GM19467 (cell line): ENCODE data around the gene FRRS1L.

Source experiments
- ATAC-seq: cut with Tn5 transposase; IDR thresholded peaks from one replicate; pipeline ENCODE4 v1.9.1; 2021; ENCODE audit warnings: mild to moderate bottlenecking, moderate library complexity; ENCODE audit not compliant: unreplicated experiment

Gene FRRS1L

DNA sequence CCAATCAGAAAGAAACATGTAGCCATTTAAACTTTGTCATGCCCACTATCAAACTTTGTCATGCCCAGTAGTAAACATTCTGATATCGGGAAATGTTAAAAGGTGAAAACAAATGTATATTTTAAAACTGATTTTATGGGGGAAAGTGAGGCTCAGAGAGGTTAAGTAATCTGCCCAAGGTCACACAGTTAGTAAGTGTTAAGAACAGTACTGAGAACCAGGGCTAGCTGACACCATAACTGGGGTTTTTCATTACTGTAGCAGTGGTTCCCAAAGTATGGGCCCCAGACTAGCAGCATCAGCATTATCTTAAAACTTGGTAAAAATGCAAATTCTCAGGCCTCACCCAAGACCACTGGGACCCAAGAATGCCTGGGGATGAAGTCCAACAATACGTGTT, 9.9 kb upstream of the FRRS1L start:
- ATAC-seq: no peak

DNA sequence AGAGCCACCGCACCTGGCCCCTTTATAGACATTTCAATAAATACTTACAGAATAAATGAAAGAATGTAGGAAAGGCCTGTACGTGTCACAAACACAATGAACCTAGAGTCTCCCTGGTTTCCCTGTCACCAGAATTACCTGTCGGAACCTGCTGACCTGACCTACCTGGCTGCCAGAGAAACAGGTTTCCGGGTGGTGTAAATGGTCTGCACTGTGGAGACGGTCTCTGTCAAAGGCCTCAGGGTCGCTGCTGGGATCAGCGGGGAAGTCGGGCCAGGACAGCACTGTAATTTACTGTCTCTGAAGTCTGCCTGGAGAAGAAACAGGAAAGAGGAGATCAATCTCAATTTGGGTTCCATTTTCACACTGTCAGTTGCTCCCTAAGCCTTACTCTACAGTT, 9.3 kb upstream of the FRRS1L start:
- ATAC-seq: no peak

DNA sequence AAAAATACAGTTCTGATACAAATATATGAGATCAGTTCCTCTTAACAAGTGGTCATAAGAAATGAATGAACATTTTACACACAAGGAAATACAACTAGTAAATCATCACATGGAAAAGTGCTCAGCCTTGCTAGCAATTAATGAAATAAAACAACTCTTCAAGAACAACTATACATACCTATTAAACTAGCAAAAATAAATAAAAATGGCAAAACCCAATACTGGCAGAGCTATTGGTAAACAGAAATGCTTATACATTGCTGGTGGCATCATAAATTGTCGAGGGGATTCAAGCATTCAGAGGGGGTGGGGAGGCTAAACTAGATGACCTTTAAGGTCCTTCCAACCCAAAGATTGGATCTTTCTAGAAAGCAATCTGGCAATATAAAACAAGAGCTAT, 5.9 kb upstream of the FRRS1L start:
- ATAC-seq: no peak

DNA sequence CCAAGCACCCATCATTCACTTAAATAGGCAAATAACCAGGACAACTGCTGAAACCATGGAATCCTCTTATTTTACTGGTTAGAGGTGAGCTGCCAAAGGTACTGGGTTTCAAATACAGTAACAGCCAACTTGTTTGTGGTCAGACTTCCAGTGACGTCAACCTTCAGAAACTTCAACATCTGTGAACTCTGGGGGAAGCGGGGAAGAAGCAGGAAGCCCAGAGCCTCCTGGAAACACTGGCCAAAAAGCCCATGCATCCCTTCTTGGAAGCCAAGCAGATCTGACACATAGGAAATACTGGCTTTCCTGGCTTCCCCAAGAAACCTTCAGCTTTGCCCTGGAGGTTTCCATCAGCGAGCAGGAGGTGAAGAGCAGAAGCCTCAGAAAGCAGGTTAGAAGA, 4.9 kb upstream of the FRRS1L start:
- no peak for ATAC-seq

DNA sequence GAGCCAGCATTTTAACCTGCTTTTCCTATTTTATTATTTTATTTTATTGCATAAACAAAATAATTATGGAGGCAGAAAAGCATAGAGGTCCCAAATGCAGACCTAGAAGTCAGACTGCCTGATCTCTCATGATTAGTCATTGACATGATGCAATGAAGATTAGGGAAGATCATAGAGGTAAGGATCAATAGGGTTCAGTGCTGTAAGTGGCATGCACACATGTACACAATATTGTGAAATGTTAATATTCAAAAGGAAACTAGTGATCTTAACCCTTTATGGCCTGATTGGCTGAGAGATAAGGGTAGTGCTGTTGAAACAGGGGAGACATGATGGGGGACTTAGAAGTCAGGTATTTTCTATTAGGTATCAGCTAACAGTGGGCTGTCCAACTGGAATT, 1.1 kb upstream of the FRRS1L start:
- ATAC-seq: no peak

DNA sequence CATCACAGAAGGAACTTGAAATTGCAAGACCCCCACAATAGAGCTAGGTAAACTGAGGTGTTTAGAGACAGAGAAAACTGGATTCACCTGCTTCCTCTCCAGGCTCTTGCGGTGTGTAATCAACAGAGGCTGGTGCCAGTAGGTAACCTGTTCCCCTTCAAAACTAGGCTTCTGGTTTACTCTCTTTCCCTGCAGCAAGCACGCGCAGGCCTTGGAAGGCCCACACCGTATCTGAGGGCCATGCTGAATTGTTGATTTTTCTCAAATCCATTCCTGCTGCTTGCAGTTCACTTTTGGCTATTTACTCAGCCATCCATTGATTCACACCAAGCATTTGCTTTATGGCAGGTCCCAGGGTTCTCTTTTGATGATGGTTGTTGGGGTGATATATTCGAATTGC, 667 bp upstream of the FRRS1L start:
- ATAC-seq: no peak

DNA sequence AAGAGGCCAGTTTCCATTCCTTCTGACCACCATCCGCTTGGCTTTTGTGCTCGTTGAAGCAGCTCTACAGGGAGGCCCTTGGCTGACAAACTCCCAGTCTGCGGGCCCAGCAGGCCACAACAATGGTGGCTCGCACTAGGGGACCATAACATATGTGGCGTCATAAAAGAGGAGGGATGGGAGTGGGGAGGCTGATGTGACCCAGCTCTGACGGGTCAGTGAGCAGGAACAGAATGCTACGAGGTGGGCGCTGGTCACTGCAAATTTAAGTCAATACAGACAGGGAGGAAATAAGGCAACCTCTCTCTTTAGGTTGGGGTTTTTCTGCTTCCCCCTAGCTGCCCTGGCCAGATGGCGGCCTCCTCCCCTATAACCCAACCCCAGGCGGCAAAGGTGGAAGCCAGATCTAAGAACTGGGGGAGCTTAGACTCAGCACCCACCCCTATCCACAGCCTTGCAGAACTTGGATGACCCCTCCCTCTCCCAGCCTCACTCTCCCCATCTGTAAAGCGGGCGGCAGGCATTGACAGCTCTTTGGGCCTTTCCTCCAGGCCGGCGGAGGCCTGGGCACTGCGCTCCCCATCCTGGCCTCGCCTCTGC, 778 bp downstream of the FRRS1L start:
- ATAC-seq: no peak

DNA sequence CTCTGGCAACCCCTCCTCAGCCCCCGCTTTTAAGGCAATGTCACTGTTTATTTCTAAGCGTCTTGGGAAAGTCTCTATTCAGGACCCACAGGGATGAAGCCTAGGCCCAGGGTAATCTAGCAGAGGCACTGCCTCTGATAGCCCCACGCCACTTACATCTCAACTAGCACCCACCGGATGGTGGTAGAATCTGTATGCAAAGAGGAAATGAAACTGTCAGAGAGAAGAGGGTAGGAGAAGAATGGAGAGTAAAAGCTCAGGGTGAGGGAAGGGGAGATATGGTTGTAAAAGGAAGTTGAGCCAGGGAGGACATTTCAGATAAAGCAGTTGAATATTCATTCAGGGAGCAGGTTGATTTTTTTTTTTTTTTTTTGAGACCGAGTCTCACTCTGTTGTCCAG, 3.0 kb downstream of the FRRS1L start:
- ATAC-seq: no peak

DNA sequence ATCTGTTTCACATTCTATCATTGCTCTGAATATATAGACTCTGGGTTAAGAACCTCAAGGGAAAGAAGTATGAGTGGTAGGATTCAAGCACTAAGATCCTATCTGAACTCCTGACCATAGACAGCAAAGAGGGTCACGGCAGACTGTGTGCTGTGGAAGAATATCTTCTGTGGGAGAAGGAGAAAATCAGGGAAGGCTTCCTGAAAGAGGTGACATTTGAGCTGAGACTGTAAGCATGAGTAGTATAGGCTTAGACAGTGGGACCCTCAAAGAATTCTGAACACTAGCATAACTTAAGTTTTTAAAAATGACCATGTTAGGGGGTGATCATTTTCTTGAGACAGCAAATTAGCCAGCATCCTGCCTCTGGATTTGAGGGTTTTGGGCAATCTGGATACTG, 3.9 kb downstream of the FRRS1L start:
- no peak for ATAC-seq

DNA sequence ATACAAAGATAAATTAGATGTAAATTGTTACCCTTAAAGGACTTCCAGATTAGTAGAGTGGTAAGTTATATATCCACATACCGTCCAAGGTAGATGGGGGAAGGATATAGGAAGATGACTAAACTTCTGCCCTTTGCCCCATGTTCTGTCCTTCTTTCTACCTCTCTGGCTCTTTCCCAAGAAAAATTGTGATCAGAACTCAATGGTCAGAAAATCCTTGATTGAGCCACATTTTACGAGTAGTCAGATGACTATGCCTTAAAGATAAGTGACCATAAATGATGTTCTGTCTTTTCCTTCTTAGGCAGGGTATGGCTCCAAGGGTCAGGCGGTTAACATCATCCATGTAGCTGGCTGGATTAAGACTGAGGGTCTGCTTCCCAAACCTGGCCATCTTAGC, 4.4 kb downstream of the FRRS1L start:
- no peak for ATAC-seq

DNA sequence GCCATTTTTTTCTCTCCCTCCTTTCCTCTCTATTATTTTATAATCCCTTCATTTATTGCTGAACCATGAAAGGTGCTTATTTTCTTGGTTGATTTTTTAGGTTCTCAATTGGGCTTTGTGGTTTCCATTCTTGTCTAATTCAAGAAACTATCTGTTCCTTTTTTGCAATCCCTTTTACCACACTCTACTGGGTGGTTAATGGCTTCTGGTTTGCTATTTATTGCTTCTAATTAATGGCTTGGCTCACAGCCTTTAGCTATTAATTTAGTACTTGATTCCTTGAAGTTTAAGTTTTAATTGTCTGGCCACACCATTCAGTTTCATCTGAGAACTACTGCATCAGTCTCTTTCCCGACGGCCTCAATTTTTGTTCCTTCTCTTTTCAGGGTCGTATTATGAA, 5.6 kb downstream of the FRRS1L start:
- no peak for ATAC-seq

DNA sequence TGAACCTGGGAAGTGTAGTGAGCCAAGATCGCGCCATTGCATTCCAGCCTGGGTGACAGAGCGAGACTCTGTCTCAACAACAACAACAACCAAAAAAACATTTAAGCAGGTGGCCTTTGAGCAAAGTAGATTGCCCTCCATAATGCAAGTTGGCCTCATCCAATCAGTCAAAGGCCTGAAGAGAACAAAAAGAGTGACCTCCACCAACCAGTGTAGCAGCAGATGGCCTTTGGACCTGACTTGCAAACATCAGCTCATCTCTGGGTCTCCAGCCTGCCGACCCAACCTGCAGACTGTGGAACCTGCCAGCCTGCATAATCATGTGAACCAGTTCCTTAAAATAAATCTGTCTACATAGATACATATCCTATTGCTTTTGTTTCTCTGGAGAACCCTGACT, 7.5 kb downstream of the FRRS1L start:
- no peak for ATAC-seq

DNA sequence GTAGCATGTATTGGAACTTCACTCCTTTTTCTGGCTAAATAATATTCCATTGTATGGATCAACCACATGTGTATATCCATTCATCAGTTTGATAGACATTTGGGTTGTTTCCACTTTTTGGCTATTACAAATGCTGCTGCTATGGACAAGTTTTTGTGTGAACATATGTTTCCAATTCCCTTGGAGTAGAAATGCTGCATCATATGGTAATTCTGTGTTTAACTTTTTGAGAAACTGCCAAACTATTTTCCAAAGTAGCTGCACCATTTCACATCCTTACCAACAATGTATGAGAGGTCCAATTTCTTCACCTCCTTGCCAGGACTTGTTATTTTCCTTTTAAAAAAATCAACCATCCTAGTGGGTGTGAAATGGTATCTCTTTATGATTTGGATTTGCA, 8.4 kb downstream of the FRRS1L start:
- no peak for ATAC-seq

DNA sequence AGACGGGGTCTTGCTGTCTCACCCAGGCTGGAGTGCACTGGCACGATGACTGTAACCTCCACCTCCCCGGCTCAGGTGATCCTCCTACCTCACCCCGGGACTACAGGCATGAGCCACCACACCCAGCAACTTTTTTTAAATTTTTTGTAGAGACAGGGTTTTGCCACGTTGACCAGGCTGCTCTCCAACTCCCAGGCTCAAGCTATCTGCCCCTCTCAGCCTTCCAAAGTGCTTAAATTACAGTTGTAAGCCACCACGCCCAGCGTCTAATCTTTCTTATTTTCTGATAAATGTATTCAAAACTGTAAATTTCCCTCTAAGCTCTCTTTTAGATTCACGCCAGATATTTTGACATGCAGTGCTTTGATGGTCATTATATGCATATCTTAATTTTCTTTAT, 10.3 kb downstream of the FRRS1L start:
- ATAC-seq: no peak

DNA sequence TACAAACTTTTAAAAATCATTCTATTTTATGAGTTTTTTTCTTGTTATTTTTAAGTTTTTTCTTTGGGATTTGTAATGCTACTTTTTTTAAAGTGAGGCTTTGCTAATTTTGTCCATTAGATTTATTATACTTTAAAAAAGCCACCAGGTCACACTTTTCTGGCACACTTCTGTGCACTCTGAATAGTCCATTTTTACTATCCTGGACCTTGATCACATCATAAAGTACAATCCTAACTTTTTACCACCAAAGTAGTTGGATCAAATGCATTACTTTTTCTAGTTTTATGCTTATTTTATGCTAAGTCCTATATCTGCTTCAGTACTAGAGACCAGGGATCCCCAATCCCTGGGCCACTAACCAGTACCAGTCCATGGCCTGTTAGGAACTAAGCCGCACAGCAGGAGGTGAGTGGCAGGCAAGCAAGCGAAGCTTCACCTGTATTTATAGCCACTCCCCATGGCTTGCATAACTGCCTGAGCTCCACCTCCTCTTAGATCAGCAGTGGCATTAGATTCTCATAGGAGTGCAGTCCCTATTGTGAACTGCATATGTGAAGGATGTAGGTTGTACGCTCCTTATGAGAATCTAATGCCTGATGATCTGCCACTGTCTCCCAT, 16.0 kb downstream of the FRRS1L start:
- no peak for ATAC-seq

DNA sequence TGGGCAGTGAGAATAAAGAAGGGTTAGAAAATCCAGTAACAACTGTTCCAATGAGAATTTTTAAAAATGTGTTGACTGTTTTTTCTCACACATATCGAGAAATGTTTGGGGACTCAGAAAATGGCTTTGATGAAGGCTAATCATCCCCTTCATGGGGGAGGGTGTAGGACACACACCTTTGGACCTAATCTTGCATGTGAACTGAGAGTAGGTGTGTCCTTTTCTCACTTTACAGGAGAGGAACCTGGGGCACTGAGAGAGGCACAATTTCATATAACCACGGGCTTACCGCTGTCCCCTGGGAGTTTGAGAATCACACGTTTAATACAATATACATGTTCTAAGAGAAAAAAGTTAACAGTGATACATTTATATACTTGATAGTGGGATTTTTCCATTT, 17.3 kb downstream of the FRRS1L start:
- ATAC-seq: no peak

DNA sequence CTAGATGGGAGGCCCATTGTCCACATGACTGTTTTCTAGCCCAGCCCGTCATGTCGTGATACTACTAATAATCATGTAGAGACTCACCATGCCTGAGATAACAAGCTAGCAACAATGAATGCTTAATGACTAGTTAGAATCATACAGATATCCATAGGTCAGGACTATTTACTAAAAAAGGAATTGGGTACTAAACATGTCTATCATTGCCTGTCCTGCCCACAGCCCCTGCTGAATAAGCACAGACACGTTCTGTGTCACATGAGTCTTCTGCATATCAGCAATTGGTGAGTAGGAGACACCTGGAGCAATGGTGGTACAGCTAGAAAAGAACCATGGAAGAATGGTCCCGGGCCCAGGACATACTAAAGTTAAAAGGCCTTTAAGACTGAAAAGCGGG, 18.0 kb downstream of the FRRS1L start:
- no peak for ATAC-seq

DNA sequence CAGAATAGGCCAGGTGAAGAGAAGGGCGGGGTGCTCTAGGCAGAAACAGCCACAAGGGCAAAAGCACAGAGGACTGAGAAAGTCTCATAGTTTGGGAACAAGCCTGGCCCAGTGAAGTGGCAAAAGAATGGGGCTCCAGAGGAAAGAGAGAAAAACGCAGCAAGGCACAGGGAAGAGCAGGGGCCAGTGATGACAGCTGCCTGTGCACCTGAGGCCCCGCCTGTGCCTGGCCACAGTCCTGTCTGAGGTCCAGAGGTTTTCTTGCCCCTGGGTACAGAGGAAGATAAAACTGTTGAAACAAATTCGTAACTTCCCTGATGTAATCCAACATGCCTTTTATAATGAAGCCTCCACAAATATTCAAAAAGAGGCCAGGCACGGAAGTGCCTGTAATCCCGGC, 22.0 kb downstream of the FRRS1L start:
- no peak for ATAC-seq

DNA sequence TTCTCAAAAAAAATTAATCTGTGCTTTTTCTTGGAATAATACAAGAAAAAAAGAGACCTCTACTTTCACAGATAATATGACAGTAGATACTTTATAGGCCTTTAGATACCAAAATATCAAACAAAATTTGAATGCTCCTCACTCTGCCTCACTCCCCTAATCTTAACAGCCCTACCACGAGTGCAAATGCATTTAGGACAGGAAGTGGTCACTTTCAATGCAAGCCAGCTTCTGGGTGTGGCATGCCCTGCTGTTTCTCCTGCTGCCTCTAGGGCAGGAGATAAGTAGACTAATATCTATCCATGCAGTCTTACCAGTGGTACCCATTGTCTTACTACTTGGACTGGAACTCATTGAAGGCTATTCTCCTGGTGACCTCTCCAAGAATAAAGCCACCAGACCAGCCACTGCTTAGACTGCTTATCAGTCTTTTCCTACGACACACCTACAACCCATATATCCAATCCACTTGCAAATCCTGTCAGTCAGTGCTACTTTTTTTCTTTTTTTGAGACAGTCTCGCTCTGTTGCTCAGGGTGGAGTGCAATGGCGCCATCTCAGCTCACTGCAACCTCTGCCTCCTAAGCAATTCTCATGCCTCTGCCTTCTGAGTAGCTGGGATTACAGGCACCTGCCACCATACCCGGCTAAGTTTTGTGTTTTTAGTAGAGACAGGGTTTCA, 23.0 kb downstream of the FRRS1L start:
- peak; percentile 99 for ATAC-seq

DNA sequence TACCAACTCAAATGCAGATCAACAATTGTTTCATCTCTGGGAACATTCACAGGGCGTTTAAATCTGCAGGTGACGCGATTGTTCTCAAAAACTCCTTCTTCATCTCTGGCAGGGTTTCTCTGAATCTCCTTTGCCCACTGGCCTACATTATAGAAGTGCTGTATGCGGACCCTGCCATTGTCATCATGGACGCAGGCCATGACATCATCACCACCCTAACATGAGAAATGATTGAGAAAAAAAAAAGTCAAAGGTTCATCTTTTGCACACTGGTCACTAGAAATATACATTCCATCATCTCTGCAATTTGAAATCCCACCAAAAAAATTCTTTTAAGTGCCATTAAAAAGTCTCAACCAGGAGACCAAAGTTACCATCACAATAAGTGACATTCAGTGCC, 25.7 kb downstream of the FRRS1L start:
- no peak for ATAC-seq

DNA sequence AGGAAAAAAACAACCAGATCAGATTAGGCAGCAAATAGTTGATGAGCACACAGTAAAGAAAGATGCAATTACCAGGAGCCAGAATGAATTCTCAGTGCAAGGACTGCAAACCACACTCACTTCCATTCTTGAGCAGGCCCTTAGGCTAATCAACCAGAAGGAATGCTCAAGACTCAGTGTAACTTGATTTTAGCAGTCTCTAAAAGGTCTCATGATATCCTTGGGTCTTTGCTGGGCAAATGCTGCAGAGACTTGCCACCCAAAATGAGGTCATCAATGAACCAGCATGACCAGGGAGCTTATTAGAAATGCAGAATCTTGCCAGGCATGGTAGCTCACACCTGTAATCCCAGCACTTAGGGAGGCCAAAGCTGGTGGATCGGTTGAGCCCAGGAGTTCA, 27.2 kb downstream of the FRRS1L start:
- no peak for ATAC-seq

DNA sequence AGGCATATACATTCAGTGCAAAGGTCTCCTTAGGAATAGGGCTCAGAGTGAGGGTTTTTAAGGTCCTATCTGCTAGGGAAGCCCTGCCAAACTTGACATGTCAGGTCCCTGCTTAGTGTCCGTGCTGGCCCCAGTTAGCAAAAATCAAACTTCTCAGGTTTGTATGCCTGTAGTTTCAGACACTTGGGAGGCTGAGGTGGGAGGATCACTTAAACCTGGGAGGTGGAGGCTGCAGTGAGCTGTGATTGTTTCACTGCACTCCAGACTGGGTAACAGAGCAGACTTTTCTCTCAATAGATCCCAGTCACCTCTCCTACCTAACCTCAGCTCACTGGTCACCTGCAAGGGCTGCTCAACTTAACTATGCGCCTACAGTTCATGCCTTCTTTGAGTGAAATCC, 28.6 kb downstream of the FRRS1L start:
- ATAC-seq: no peak

DNA sequence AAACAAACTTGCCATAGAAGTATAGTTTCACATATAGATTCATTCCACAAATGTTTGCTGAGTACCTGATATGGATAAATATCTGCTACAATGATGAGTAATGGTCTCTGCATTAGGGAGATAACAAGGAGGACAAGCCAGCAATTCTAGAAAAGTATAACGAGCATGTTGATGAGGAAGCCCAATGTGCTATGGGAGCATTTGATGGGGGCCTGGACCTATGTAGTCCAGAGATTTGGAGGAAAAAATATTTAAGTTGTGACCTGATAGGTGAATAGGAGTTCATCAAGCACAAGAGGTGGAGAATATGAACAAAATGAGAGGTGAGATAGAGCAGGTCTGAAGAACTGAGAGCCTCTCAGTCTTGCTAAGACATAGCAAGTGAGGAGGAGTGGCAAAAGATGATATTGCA, 32.9 kb downstream of the FRRS1L start:
- ATAC-seq: no peak
